HG03432 (cell line): ENCODE measurements around the gene BOD1L1.

Experiments used
- ATAC-seq: cut with Tn5 transposase; IDR thresholded peaks from one replicate; pipeline ENCODE4 v1.9.1; 2021; ENCODE audit warnings: mild to moderate bottlenecking, moderate library complexity; ENCODE audit not compliant: unreplicated experiment

The BOD1L1 gene

GRCh38 chr4:13527192-13527980, 100.1 kb downstream of the BOD1L1 start:
- peak; percentile 26 for ATAC-seq

DNA sequence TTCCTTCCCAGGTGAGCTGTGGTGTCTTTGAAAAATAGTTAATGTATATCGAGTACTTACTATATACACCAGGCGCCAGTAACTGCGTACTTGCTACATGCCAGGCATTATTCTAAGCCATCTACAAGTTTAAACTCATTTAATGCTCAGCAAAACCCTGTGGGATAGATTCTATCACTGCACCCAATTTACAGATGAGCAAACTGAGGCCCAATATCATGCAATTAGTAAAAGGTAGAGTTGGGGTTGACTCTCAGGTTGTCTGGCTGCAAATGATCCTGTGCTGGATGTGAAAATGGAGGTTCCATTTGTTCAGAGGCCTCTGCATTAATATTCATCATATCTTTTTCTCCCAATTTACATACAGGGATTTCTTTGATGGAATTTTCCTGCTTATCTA, 100.9 kb downstream of the BOD1L1 start:
- no peak for ATAC-seq

- no peak for ATAC-seq
Observed at GRCh38 chr4:13525606-13526281, 101.8 kb downstream of the BOD1L1 start.

GRCh38 chr4:13524504-13525243, 102.9 kb downstream of the BOD1L1 start:
- ATAC-seq = no peak

DNA sequence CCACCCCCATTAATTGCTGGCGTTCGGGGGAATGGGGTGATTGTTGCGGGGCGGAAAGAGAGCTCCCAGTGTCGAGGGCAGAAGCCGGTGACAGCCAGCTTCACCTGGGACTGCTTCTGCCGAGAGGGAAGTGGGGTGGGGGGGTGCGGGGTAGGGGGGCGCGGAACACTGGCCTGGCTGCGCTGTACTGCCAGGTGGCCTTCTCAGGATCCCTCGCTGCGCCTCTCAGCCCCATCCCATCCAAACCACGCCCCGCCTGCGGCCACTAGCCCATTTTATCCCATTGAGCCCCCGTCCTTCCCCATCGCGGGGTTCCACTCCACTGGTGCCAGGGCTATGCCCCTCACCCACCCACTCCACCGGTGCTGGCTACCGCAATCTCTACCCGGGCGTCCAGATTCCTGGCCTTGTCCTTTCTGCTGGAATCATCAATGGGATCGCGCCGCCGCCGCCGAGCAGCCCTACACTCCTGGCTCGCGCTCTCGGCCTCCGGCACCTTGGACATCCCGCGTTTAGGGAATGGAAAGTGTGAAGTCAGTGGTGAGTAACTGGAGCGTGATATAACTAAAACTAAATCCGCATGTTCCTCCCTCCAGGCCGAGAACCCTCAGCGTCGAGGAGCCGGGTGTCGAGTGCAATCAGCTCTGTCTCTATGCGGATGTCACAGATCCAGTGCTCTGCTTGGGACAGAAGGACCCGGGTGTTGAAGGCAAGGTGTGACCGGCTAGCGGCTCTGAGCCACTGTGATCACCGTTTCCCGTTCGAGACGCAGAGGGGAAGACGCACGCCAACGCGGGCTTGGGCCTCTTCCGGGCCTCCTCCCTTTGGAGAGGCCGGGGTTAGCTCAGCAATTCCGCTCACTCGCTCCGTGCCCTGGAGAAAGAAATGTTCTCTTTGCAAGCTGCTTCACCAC, 103.7 kb downstream of the BOD1L1 start:
- ATAC-seq = no peak

GRCh38 chr4:13523105-13523477, 104.4 kb downstream of the BOD1L1 start:
- ATAC-seq = no peak

- ATAC-seq = peak; percentile 46
Observed at GRCh38 chr4:13522282-13523104, 105.0 kb downstream of the BOD1L1 start.

GRCh38 chr4:13521047-13521446, 106.5 kb downstream of the BOD1L1 start:
- no peak for ATAC-seq
